HepG2 (cell line): ENCODE data around the gene DERL2. TPM values are rescaled to one million over a fixed set of nuclear protein-coding genes. Genes with fewer than 3 reads are reported as not detected.

Experiments
- CBX2 ChIP-seq, 2 experiments: fragments of 200-600 bp in 1 of 2; sonication (generic); formaldehyde crosslinking in 1 of 2; IDR thresholded peaks; 2 replicates each; pipeline versions ENCODE4 v1.7.0 to v1.8.1; 2018 to 2022; ENCODE audit warnings: low read depth in 2 of 2, low read length in 1 of 2, mild to moderate bottlenecking in 1 of 2, missing genetic modification reagents in 1 of 2
- HNRNPUL1 ChIP-seq: fragments of 200-400 bp; formaldehyde crosslinking; IDR thresholded peaks from 2 replicates; pipeline ENCODE4 v1.6.1; 2017; ENCODE audit warnings: low read depth, mild to moderate bottlenecking, low read length, moderate library complexity
- IRF2 ChIP-seq: IDR thresholded peaks from 2 replicates; pipeline ENCODE4 v1.6.1; 2018; ENCODE audit warnings: missing genetic modification reagents, missing compliant biosample characterization
- PHF21A ChIP-seq: sonication (generic); formaldehyde crosslinking; IDR thresholded peaks from 2 replicates; pipeline ENCODE4 v1.5.0; 2020; ENCODE audit warnings: mild to moderate bottlenecking, missing genetic modification reagents
- TBP ChIP-seq: sonication (generic); formaldehyde crosslinking; IDR thresholded peaks from 2 replicates; pipeline ENCODE4 v1.5.0; 2020; ENCODE audit warnings: missing genetic modification reagents
- ZFX ChIP-seq: sonication (generic); formaldehyde crosslinking; IDR thresholded peaks from 2 replicates; pipeline ENCODE4 v1.4.0; 2020; ENCODE audit warnings: mild to moderate bottlenecking, low read depth, missing genetic modification reagents, moderate library complexity
- ZNF10 ChIP-seq: sonication (generic); formaldehyde crosslinking; IDR thresholded peaks from 2 replicates; pipeline ENCODE4 v1.4.0; 2020; ENCODE audit warnings: mild to moderate bottlenecking, low read depth, missing genetic modification reagents, borderline replicate concordance
- polyA plus RNA-seq, 8 experiments: library from polyadenylated mRNA; depleted of rRNA in 3 of 8; stranded (reverse) in 7 of 8; unstranded in 1 of 8; fragments of >200 nt; fragmentation: Illumina TruSeq in 4 of 8; extraction: Trizol in 4 of 8; gene quantifications; 2 replicates each; pipeline versions ENCODE4 v1.2.1 to v1.2.3, GENCODE V29; 2011 to 2016; ENCODE audit warnings: low read depth in 4 of 8, missing spikeins in 1 of 8, mixed read lengths in 1 of 8; ENCODE audit not compliant: insufficient read depth in 1 of 8
- total RNA-seq, 5 experiments: library from RNA; depleted of rRNA; stranded (reverse); fragments of >200 nt; fragmentation: Illumina TruSeq; extraction: Trizol; gene quantifications; 2 replicates each; pipeline ENCODE4 v1.2.3, GENCODE V29; 2016; ENCODE audit warnings: low read depth in 1 of 5
- TF ChIP-seq, protein P1 (sequence below): sonication (generic); formaldehyde crosslinking; IDR thresholded peaks from 2 replicates; pipeline ENCODE4 v1.4.0; 2020; ENCODE audit warnings: mild to moderate bottlenecking, missing genetic modification reagents
- TF ChIP-seq, protein P2 (sequence below): IDR thresholded peaks from 2 replicates; pipeline ENCODE4 v1.6.1; 2016
- TF ChIP-seq, protein P3 (sequence below): sonication (generic); formaldehyde crosslinking; IDR thresholded peaks from 2 replicates; pipeline ENCODE4 v1.5.0; 2020; ENCODE audit warnings: mild to moderate bottlenecking, missing genetic modification reagents
- TF ChIP-seq, protein P4 (sequence below): sonication (generic); formaldehyde crosslinking; IDR thresholded peaks from 2 replicates; pipeline ENCODE4 v1.5.1; 2020; ENCODE audit warnings: mild to moderate bottlenecking, missing genetic modification reagents, borderline replicate concordance
- TF ChIP-seq, protein P5 (sequence below): sonication (generic); formaldehyde crosslinking; IDR thresholded peaks from 2 replicates; pipeline ENCODE4 v1.4.0; 2020; ENCODE audit warnings: missing genetic modification reagents

The DERL2 gene
- total and polyA plus RNA-seq, 2 of the 13 experiments (the other 11 are each of a cell fraction or from before 2014, with no cell fraction given): 59.3 to 65.2 TPM

DNA sequence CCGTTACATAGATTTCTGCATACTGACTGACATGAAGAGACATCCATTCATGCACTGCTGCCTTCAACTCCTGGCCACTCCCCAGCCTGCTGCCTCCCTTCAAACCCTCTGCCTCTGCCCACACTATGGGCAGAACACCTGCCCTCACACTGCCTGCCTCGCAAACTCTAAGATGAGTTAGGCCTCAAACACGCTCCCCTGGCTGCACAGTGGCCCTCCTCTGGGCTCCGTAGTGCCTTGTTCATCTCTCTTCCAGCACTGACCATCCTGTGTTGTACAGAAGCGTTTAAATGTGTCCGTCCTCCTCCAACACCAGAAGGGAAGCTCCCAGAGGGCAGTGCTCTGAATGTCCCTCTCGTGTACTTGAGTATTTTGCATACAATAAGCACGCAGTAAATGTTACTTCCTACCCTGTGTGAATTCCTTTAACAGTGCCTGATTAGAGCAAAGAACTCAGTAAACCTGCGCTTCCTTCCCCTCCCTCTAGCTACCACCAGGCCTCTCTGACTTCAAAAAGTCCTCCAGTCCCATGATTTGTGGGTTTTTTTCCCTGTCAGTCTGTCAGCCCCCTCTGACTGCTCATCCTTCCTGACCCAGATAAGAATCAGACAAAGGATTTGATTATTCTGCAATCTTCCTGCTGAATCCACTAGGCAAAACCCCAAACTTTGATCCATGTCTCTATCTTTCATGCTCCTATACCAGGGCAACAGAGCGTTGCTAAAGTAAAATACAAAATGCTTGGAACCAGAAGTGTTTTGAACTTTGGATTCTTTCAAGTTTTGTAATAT is 21.1 kb downstream of the DERL2 start (continued):
- TF ChIP-seq, protein P1, sequence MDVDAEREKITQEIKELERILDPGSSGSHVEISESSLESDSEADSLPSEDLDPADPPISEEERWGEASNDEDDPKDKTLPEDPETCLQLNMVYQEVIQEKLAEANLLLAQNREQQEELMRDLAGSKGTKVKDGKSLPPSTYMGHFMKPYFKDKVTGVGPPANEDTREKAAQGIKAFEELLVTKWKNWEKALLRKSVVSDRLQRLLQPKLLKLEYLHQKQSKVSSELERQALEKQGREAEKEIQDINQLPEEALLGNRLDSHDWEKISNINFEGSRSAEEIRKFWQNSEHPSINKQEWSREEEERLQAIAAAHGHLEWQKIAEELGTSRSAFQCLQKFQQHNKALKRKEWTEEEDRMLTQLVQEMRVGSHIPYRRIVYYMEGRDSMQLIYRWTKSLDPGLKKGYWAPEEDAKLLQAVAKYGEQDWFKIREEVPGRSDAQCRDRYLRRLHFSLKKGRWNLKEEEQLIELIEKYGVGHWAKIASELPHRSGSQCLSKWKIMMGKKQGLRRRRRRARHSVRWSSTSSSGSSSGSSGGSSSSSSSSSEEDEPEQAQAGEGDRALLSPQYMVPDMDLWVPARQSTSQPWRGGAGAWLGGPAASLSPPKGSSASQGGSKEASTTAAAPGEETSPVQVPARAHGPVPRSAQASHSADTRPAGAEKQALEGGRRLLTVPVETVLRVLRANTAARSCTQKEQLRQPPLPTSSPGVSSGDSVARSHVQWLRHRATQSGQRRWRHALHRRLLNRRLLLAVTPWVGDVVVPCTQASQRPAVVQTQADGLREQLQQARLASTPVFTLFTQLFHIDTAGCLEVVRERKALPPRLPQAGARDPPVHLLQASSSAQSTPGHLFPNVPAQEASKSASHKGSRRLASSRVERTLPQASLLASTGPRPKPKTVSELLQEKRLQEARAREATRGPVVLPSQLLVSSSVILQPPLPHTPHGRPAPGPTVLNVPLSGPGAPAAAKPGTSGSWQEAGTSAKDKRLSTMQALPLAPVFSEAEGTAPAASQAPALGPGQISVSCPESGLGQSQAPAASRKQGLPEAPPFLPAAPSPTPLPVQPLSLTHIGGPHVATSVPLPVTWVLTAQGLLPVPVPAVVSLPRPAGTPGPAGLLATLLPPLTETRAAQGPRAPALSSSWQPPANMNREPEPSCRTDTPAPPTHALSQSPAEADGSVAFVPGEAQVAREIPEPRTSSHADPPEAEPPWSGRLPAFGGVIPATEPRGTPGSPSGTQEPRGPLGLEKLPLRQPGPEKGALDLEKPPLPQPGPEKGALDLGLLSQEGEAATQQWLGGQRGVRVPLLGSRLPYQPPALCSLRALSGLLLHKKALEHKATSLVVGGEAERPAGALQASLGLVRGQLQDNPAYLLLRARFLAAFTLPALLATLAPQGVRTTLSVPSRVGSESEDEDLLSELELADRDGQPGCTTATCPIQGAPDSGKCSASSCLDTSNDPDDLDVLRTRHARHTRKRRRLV (CRISPR knock-in tag): peak; percentile 66; the same call in 1 of the 2 replicates
- TF ChIP-seq TBP (CRISPR knock-in tag) (no peak), HNRNPUL1 (no peak), IRF2 (CRISPR knock-in tag) (0 out of 2 replicates have a peak, but pooled peaks have one; percentile 18), CBX2 (IDR thresholded peaks at IDR 0.05; ENCODE audit: low read depth, low read length) (no peak), CBX2 (CRISPR knock-in tag; IDR thresholded peaks at IDR 0.05; ENCODE audit: low read depth) (no peak), ZFX (CRISPR knock-in tag) (peak; percentile 76), ZNF10 (CRISPR knock-in tag) (no peak), PHF21A (CRISPR knock-in tag) (peak; percentile 73; the same call in 1 of the 2 replicates)
- TF ChIP-seq, protein P2, sequence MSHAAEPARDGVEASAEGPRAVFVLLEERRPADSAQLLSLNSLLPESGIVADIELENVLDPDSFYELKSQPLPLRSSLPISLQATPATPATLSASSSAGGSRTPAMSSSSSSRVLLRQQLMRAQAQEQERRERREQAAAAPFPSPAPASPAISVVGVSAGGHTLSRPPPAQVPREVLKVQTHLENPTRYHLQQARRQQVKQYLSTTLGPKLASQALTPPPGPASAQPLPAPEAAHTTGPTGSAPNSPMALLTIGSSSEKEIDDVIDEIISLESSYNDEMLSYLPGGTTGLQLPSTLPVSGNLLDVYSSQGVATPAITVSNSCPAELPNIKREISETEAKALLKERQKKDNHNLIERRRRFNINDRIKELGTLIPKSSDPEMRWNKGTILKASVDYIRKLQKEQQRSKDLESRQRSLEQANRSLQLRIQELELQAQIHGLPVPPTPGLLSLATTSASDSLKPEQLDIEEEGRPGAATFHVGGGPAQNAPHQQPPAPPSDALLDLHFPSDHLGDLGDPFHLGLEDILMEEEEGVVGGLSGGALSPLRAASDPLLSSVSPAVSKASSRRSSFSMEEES (CRISPR knock-in tag): peak; percentile 89
- TF ChIP-seq, protein P3, sequence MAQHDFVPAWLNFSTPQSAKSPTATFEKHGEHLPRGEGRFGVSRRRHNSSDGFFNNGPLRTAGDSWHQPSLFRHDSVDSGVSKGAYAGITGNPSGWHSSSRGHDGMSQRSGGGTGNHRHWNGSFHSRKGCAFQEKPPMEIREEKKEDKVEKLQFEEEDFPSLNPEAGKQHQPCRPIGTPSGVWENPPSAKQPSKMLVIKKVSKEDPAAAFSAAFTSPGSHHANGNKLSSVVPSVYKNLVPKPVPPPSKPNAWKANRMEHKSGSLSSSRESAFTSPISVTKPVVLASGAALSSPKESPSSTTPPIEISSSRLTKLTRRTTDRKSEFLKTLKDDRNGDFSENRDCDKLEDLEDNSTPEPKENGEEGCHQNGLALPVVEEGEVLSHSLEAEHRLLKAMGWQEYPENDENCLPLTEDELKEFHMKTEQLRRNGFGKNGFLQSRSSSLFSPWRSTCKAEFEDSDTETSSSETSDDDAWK (CRISPR knock-in tag): no peak
- TF ChIP-seq, protein P4, sequence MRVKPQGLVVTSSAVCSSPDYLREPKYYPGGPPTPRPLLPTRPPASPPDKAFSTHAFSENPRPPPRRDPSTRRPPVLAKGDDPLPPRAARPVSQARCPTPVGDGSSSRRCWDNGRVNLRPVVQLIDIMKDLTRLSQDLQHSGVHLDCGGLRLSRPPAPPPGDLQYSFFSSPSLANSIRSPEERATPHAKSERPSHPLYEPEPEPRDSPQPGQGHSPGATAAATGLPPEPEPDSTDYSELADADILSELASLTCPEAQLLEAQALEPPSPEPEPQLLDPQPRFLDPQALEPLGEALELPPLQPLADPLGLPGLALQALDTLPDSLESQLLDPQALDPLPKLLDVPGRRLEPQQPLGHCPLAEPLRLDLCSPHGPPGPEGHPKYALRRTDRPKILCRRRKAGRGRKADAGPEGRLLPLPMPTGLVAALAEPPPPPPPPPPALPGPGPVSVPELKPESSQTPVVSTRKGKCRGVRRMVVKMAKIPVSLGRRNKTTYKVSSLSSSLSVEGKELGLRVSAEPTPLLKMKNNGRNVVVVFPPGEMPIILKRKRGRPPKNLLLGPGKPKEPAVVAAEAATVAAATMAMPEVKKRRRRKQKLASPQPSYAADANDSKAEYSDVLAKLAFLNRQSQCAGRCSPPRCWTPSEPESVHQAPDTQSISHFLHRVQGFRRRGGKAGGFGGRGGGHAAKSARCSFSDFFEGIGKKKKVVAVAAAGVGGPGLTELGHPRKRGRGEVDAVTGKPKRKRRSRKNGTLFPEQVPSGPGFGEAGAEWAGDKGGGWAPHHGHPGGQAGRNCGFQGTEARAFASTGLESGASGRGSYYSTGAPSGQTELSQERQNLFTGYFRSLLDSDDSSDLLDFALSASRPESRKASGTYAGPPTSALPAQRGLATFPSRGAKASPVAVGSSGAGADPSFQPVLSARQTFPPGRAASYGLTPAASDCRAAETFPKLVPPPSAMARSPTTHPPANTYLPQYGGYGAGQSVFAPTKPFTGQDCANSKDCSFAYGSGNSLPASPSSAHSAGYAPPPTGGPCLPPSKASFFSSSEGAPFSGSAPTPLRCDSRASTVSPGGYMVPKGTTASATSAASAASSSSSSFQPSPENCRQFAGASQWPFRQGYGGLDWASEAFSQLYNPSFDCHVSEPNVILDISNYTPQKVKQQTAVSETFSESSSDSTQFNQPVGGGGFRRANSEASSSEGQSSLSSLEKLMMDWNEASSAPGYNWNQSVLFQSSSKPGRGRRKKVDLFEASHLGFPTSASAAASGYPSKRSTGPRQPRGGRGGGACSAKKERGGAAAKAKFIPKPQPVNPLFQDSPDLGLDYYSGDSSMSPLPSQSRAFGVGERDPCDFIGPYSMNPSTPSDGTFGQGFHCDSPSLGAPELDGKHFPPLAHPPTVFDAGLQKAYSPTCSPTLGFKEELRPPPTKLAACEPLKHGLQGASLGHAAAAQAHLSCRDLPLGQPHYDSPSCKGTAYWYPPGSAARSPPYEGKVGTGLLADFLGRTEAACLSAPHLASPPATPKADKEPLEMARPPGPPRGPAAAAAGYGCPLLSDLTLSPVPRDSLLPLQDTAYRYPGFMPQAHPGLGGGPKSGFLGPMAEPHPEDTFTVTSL (CRISPR knock-in tag): peak; percentile 44; the same call in 1 of the 2 replicates
- TF ChIP-seq, protein P5, sequence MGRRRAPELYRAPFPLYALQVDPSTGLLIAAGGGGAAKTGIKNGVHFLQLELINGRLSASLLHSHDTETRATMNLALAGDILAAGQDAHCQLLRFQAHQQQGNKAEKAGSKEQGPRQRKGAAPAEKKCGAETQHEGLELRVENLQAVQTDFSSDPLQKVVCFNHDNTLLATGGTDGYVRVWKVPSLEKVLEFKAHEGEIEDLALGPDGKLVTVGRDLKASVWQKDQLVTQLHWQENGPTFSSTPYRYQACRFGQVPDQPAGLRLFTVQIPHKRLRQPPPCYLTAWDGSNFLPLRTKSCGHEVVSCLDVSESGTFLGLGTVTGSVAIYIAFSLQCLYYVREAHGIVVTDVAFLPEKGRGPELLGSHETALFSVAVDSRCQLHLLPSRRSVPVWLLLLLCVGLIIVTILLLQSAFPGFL (CRISPR knock-in tag): no peak
